ENCODE results near the gene TRIM16. TPM values are rescaled to one million over a fixed set of nuclear protein-coding genes. Genes with fewer than 3 reads are reported as not detected.

Gene TRIM16
- 46.4 and 55.1 TPM in 2 replicates for total RNA-seq

GRCh38 chr17:15683824-15684478 lies at the start of gene TRIM16:
Gene TRIM16 (minus strand): TSS chr17:15684311. CDS start chr17:15651609, 32,702 bp downstream.

DNA sequence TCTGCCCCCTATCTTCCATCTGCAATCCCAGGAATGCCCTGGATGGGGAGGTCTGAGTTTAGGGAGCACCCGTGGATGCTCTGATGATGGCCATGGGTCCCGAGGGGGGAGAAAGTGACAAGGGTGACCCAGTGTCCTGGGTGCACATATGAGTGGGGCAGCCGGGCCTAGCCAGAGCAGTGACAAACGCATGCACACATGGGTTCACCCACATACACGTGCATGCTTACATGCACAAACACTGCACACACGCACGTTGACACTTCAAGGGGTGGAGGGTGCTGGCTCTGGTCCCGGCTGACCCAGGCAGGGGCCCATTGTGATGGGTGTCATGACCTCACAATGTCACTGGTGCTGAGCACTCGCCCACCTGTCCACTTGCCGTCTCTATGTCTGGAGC lies 47.8 kb upstream of the TRIM16 start, which contains the start of gene TBC1D26:
TBC1D26 (plus strand) TSS at position 384 of the 400 bp plus-strand sequence. CDS start 3,066 bp downstream, outside the sequence.

DNA sequence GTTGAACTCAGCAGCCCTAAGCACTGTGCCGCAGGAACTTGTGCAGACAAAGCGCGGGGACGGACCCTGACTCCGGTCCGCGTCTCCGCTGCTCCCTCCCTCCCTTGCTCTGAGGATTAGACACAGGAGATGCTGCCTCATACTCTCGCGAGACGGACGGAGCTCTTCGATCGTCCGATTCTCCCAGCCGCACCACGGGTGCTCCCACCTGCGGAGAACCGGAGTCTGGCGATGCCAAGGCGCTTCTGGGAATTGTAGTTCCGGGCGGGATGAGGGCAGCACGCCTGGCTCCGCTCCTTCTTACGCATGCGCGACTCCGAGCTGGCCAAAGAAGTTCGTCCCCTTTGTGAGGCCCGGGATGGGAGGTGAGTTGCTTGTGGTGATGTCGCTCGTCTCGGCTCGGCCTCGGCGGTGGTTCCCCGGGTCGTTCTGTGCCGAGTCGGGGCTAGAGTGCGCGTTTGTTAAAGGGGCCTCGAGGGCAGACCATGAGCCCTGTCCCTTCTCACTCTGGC lies 15.4 kb upstream of the TRIM16 start, which contains the start of gene ZNF286A:
ZNF286A (plus strand) TSS at position 340 of the 512 bp plus-strand sequence. CDS start 578 bp downstream, outside the sequence.

GRCh38 chr17:15619331-15620058 lies 64.6 kb downstream of the TRIM16 start, which contains the start of gene FBXW10B:
Gene FBXW10B (minus strand): TSS chr17:15619704. CDS start chr17:15619512, 192 bp downstream.

Other genes with a start within 250 kb of the TRIM16 start
- 1.3 and 1.8 TPM in 2 replicates for gene CDRT4, start 216.7 kb downstream of the TRIM16 start, total RNA-seq
- 21.3 and 22.8 TPM in 2 replicates for gene TVP23C, start 120.8 kb downstream of the TRIM16 start, total RNA-seq
- 0.15 and 0.50 TPM in 2 replicates for gene FBXW10B, start 64.6 kb downstream of the TRIM16 start, total RNA-seq
- 43.1 and 76.6 TPM in 2 replicates for gene ZNF286A, start 15.4 kb upstream of the TRIM16 start, total RNA-seq
- under 0.01 TPM in 1 of 2 replicates, not detected in the other for gene TBC1D26, start 48.0 kb upstream of the TRIM16 start, total RNA-seq

All from smooth muscle cell of trachea (primary cell).